Measurements from ENCODE around the gene RASAL1. TPM values are rescaled to one million over a fixed set of nuclear protein-coding genes. Genes with fewer than 3 reads are reported as not detected.

RASAL1 gene
- total RNA-seq, 4 donors from 2014 or later = 0.85 to 4.4 (median 3.9) TPM

DNA sequence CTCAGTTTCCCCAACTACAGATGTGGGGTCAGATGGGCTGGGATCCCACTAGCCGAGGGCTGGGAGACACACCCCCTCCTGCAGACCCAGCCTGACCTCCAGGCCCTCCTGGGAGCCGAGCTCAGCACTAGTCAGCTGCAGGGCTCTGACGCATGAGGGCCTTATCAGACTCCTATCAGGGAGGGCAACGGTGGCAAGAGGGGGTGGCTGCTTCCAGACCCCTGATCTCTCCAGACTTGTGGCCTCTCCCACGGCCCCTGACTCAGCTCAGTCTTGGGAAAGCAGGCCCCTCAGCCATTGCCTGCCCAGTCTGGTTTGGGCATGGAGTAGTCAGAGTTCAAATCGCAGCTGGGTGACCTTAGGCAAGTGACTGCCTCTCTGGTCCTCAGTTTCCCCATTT is 2.5 kb downstream of the RASAL1 start:
- Histone ChIP-seq H3K27me3 (no peaks in the 10 kb centered on the region), H3K36me3 (no peaks in the 10 kb centered on the region), H3K9me3 (no peaks in the 10 kb centered on the region), H3K4me1 (peaks cover 0 to 18% (median 6%) of the 10 kb centered on the region in 4 donors), H3K4me3 (no peak overlapping the region), H3K27ac (no peak overlapping the region)
- no peak for DNase-seq
- TF ChIP-seq, protein P1, sequence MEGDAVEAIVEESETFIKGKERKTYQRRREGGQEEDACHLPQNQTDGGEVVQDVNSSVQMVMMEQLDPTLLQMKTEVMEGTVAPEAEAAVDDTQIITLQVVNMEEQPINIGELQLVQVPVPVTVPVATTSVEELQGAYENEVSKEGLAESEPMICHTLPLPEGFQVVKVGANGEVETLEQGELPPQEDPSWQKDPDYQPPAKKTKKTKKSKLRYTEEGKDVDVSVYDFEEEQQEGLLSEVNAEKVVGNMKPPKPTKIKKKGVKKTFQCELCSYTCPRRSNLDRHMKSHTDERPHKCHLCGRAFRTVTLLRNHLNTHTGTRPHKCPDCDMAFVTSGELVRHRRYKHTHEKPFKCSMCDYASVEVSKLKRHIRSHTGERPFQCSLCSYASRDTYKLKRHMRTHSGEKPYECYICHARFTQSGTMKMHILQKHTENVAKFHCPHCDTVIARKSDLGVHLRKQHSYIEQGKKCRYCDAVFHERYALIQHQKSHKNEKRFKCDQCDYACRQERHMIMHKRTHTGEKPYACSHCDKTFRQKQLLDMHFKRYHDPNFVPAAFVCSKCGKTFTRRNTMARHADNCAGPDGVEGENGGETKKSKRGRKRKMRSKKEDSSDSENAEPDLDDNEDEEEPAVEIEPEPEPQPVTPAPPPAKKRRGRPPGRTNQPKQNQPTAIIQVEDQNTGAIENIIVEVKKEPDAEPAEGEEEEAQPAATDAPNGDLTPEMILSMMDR (IDR thresholded peaks at IDR 0.05) = no peak
- TF ChIP-seq POLR2A (IDR thresholded peaks at IDR 0.05) = no peak

DNA sequence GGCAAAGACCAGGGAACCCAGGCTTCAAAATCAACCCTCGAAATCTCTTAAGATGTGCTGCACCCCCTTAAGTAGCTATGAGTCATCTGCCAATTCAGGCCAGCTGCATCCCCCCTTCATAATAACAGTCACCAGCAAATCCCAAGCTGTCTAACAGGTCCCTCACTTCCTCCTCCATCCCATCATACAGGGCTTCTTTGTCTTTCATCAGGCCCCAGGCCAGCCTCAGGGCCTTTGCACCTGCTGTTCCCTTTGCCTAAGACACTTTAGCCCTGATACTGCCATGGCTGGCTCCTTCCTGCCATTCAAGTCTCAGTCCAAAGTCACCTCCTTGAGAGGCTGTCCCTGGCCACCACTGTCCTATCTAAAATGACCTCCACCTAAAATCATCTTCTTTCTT is 4.0 kb downstream of the RASAL1 start:
- Histone ChIP-seq H3K27me3 (no peaks in the 10 kb centered on the region), H3K9me3 (no peaks in the 10 kb centered on the region), H3K36me3 (no peaks in the 10 kb centered on the region), H3K27ac (no peak overlapping the region), H3K4me1 (peaks cover 0 to 17% (median 6%) of the 10 kb centered on the region in 4 donors), H3K4me3 (no peak overlapping the region)
- no peak for TF ChIP-seq POLR2A (IDR thresholded peaks at IDR 0.05)
- TF ChIP-seq, protein P1 (IDR thresholded peaks at IDR 0.05) = no peak
- no peak for DNase-seq

DNA sequence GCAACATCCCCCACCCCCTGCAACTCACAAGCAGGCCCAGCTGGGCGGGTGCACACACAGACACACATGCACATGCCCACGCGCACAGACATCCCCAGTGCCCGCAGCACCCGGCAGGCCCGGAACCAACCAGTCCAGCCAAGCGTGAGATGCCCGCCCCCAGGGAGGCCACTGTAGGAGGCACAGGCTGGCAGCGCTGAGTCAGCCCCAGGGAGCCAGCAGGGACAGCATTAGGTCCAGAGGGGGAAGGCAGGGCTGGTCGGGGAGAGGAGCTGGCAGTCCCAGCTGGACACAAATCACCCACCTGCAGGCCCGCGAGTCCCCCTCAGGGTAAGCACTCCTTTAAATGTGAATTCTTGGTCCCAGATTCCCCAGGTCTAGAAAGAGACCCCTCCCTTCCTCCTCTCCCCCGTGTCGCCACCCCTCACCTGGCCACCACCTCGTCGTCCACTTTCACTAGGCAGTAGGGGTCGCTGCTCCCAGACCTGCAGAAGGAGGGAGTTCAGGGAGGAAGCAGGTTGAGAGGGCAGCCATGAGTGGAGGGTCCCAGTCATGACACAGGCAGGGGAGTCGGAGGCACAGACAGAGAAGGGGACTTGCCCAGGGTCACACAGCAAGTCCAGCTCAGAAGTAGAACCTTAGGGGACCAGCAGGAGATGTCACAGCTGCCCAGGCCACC is 5.0 kb downstream of the RASAL1 start:
- Histone ChIP-seq H3K27me3 (no peaks in the 10 kb centered on the region), H3K9me3 (no peaks in the 10 kb centered on the region), H3K36me3 (no peaks in the 10 kb centered on the region), H3K4me3 (no peak overlapping the region), H3K27ac (no peak overlapping the region), H3K4me1 (peaks cover 0 to 8% (median 4%) of the 10 kb centered on the region in 4 donors)
- peak in 2 of 3 donors; percentile 64 to 68 for DNase-seq
- no peak for TF ChIP-seq POLR2A (IDR thresholded peaks at IDR 0.05)
- TF ChIP-seq, protein P1 (IDR thresholded peaks at IDR 0.05) = no peak

DNA sequence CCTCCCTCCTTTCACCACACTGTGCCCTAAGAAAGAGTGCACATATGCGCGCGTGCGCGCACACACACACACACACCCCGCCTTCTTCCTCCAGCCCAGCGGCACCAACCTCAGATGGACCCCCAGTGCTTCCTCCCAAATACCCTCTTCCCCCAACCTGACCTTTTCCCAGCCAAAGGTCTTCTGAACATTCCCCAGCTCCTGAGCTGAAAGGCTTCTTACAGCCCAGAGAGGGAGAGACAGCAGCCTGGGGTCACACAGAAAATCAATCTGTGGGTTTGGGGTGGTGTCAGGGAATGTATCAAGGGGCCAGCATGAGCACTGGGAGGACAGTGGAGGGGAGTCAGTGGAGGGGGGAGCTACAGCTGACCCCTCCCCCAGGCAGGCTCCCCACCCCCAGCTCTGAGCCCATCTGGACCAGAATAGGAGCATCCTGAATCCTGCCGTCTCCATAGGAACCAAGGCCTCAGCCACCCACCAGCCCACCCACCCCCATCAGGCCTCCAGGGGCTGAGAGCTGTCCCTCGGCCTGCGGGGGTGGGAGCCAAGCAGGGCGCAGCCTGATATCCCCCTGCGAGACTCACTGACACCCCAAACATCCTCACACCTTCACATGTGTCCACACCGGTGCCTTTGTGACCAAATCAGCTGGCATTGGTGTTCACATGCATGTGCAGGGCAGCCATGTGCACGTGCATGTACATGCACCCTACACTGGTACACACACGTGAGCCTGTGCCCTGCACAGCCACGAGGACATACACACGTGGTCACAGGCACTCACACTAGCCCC is 5.7 kb downstream of the RASAL1 start:
- Histone ChIP-seq H3K4me1 (peaks cover 0 to under 1% (median 0%) of the 10 kb centered on the region in 4 donors), H3K36me3 (no peaks in the 10 kb centered on the region), H3K9me3 (no peaks in the 10 kb centered on the region), H3K27ac (no peak overlapping the region), H3K27me3 (no peaks in the 10 kb centered on the region), H3K4me3 (no peak overlapping the region)
- DNase-seq = no peak
- TF ChIP-seq, protein P1 (IDR thresholded peaks at IDR 0.05) = no peak
- no peak for TF ChIP-seq POLR2A (IDR thresholded peaks at IDR 0.05)

DNA sequence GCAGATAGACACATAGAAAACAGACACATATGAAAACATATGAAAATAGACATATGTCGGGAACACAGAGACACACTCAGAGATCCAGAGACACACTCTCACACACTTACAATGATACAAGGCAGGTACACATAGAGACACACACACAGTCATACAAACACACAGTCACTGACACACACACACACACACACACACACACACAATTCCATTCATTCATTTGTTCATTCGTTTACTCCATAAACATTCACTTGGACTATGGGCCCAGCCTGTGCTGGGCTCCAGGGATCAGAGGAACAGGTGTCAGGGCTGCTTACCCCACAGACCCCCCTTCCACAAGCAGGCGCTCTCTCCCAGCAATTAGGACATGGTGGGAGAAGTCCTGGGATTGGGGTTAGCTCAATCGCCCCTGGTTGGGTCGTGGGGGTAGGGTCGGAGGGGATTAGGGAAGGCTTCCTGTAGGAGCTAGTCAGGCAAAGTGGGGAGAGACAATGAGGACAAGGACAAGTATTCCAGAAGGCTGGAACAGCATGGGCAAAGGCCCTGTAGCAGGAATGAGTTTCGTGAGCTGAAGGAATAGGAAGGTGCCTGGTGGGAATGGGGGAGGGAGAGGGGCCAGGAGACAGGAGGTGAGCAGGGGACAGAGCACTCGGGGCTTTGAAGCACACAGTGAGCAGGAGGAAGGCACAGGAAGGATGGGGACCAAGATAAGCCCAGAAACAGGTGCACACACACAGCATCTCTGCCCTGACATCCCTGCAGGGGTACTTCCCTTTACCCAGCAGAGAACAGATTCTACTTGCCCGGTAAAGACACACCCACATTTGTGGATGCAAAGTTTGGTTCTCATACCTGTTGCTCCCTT is 6.5 kb downstream of the RASAL1 start:
- H3K27me3 ChIP-seq = no peaks in the 10 kb centered on the region

More for the DNA sequence above, 6.5 kb downstream of the RASAL1 start:
- no peaks in the 10 kb centered on the region for H3K36me3 ChIP-seq
- H3K4me3 ChIP-seq = no peak overlapping the region
- DNase-seq = no peak
- TF ChIP-seq, protein P1 (IDR thresholded peaks at IDR 0.05) = no peak
- no peak for TF ChIP-seq POLR2A (IDR thresholded peaks at IDR 0.05)
- no peaks in the 10 kb centered on the region for H3K4me1 ChIP-seq
- H3K9me3 ChIP-seq = no peaks in the 10 kb centered on the region
- H3K27ac ChIP-seq = no peak overlapping the region

Measured in Peyer's patch (tissue), 4 donors.